ENCODE data around the gene CAMTA1.
A peak's percentile ranks its signal among the peaks of the same experiment; 100 is the strongest.

The CAMTA1 gene

GRCh38 chr1:7435276-7436055, 650.2 kb downstream of the CAMTA1 start:
- DNase-seq (ENCODE audit: low read depth): no peak

DNA sequence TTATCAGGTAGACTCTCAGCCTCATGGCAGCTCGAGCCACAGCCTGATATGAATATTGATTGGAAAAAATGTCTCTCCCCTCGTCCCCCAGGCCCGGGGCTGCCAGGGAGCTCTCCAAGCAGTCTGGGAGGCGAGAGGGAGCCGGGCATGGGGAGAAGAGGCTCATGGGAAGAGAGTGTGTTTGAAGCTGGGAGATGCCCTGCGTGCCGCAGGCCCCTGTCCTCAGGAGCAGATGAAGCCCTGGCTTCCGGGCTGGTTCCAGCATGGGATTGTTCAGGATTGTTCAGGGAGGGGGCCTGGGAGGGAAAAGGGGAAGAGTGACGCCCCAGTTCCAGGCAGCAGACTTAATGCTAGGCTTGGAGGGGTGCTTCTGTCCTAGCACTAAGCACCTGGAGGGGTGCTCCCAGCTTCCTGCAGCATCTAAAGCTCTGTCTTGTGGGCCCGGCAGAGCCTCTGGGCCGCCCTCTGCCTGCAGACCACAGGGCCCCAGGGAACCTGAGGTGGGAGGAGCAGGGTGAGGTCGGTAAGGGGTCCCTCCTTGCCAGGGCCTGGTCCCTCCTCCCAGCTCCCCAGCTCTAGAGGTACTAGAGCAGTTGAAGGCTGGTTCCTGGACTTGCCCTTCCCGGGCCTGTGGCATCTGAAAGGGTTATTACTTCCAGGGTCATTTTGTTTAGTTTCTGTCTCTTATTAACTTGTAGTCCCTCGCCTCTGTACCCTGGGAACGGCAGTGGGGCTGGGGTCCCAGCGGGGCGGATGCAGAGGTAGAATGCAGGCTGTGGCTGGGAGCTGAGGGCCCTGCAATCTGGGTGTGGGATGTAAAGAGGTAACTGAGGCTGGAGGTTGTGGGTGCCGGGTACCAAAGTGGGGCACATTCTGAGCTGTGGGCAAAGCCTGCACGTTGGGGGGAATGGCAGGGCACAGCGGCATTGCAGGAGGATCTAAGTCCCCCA, 651.1 kb downstream of the CAMTA1 start:
- DNase-seq (ENCODE audit: low read depth): no peak

DNA sequence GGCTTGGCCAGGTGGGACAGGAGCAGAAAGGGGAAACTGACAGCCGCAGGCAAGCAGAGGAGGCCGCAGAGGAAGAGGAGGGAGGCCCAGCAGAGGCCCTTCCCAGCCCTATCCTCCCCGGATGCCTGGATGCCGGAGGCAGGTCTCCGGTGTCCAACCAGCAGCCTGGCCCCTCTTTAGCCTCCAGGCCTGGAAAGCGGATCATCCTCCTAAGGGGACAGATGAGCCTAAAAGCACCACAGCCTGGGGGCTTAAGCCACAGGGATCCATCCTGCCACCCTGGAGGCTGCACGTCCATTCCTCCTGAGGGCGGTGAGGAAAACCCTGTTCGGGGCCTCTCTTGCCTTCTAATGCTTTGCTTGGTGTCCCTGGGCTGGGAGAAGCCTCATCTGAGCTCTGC, 651.8 kb downstream of the CAMTA1 start:
- DNase-seq (ENCODE audit: low read depth): no peak

DNA sequence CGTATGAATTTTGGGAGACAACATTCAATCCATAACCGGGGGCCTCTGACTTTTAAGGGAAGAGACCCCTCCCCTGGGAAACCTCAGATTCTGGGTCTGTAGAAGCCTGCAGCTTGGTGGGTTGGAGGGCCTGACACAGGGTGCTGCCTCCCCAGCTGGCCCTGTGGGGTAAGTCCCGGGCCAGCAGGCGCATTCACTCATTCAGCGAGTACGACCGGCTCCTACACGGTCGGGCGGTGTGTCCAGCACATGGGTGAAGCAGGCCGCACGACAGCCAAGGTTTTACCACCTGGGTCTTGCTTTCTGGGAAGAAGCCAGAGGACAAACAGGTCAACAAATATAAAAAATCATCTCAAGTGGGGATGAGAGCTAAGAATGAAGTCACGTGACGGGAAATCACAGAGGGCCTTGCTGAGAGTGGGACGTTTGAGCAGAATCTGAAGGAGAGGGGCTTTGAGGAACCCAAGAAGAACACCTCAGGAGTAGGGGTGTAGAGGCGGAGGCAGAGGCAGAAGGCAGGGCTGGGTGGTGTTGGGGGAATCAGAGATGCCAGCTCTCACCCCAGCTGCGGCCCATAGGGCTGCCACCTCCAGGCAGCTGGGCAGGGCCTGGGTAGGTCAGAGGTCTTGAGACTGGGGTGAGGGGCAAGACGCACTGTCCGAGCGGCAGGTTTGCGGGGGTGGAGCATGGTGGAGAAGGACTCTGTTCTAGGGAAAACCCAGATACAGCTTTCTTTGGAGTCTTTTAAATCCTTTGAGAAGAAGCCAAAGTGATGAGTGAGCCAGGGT, 652.5 kb downstream of the CAMTA1 start:
- DNase-seq (ENCODE audit: low read depth): no peak

DNA sequence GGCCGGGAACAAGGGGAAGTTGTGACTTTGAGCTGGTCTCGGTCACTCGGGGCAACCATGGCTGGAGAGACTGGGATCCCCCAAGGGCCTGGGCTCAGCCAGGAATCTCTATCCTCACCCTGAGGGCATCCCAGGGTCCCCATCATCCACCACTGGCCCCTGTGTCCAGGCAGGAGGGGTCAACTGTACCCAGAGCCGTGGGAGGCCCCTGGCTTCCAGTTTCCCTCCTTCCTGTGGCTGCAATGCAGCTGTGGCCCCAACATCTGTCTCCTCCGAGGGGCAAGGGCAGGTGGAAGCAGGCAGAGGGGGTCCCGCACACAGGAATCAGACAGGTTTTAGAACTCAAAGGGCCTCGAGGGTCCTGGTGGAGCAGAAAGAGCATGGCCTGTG, 653.1 kb downstream of the CAMTA1 start:
- no peak for DNase-seq (ENCODE audit: low read depth)

- no peak for DNase-seq (ENCODE audit: low read depth)
Observed at GRCh38 chr1:7438921-7439655, 653.8 kb downstream of the CAMTA1 start.

DNA sequence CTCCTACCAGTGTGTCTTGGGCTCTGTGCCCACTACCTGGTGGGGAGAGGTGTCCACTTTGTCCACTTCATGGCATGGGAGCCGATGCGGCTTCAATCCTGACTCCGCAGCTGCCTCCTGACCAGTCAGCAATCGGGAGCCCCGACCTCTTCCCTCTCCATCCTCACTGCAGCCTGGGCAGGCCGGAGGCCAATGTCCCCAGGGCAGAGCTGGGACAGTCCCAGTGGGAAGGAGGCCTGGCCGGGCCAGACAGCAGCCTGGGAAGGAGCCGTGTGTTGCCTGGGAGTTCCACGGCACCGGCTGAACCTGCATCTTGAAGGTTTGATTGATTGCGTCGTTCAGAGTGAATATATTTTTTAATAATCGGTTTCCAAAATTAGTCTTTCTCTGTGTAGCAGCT, 654.9 kb downstream of the CAMTA1 start:
- no peak for DNase-seq (ENCODE audit: low read depth)

DNA sequence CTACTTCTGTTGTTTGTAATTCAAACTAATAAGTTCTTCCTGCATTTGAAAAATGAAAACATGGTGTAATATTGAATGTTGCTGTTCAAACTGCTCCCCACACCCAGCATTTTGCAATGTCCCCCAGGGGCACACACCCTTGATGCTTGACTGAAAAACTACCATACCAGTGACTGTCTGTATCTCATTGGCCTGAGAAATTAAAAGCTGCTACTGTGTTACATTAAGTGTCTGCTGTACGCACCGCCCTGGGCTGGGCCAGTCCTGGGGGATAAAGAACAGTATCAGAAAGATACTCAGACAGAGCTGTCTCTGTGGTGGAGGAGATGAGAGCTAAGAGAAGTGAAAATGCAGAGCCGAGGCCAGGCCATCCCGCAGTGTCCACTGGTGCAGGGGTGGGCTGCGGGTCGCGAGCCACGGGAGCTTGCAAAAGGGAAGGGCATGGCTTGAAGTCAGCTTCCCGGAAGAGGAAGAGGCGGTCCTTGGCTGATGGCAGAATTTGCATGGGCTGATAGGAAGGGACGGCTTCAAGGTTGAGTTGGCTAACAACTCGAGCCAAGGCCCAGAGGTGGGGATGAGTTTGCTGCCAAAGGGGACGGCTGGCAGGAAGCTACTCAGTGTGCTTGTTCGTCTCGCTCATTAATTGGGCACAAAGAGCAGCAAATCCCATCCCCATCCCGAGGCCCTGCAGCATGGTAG, 656.0 kb downstream of the CAMTA1 start:
- no peak for DNase-seq (ENCODE audit: low read depth)

- DNase-seq (ENCODE audit: low read depth): no peak
Observed at GRCh38 chr1:7442036-7442435, 656.8 kb downstream of the CAMTA1 start.

- no peak for DNase-seq (ENCODE audit: low read depth)
Observed at GRCh38 chr1:7442918-7443317, 657.7 kb downstream of the CAMTA1 start.

DNA sequence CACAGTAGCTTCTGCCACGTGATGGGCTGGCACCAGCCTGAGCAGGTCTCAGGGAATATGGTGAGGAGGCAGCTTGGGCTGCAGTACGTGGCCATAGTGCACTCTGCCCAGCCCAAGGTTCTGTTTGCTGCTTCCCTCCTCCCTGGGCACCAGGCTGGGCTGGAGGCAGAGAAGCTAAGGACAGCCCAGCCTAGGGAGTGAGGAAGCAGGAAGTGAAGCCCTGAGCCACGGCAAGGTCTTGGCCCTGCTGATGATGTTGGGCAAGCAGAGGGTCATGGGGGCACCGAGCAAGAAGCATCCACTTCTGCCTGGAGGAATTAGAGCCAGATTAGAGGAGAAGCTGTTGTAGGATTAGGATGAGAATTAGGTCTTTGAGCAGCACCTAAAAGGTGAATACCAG, 659.1 kb downstream of the CAMTA1 start:
- DNase-seq (ENCODE audit: low read depth): no peak

- no peak for DNase-seq (ENCODE audit: low read depth)
Observed at GRCh38 chr1:7447093-7447492, 661.8 kb downstream of the CAMTA1 start.

- no peak for DNase-seq (ENCODE audit: low read depth)
Observed at GRCh38 chr1:7447736-7448135, 662.5 kb downstream of the CAMTA1 start.

DNA sequence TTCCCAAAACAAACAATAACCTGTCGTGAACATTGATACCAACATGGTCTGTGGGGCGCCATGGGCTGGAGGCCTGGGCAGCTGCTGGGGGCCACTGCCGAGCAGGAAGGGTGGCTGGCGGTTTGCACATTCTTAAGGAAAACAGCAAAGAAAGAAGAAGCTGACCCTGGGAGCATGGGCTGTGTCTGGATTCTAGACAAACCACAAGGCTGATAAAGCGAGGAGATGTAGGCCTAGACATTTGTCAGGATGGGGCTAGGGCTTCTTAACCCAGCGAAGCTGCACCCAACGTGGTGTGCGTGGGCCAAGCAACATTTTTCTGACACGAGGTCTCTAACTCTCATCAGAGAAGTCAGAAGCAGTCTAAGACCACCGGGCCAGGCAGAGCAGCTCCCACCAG, 663.7 kb downstream of the CAMTA1 start:
- no peak for DNase-seq (ENCODE audit: low read depth)

GRCh38 chr1:7449750-7450149, 664.5 kb downstream of the CAMTA1 start:
- DNase-seq (ENCODE audit: low read depth): no peak

DNA sequence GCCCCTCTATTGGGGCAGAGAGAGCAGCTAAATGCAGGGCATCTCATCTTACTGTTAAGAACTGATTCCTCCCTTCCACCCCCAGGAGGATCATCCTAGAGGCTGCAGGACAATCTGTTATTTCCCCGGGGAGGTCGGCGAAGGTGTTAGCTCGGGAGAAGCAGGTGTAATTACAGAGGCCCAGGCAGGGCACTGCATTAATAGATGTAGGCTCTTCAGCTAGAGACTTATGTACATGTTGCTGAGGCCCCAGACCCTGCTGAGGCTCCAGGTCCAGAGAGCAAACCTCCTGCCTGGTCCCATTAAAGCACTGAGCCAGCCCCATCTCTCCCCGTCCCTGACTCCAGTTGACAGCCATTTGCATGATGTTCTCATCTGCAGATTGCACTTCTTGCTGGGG, 665.6 kb downstream of the CAMTA1 start:
- DNase-seq (ENCODE audit: low read depth): no peak

DNA sequence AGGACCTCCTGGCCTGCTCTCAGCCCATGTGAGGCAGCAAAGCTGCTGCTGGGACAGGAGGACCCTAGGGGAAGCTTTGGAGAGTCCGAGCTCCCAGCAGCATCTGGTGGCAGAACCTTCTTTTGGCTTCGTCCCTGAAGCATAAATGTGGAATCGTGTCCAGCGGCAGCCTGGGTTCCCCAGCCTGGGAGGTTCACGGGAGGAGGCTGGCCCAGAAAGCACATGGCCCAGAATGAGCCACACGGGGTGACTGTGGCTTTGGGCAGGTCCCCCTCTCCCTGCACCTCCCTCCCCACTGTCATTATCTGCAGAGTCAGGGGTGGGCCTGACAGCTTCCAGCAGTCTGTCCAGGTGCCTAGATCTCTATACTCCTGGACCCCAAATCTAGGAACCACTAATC, 667.8 kb downstream of the CAMTA1 start:
- no peak for DNase-seq (ENCODE audit: low read depth)

GRCh38 chr1:7454052-7454815, 669.0 kb downstream of the CAMTA1 start:
- no peak for DNase-seq (ENCODE audit: low read depth)

DNA sequence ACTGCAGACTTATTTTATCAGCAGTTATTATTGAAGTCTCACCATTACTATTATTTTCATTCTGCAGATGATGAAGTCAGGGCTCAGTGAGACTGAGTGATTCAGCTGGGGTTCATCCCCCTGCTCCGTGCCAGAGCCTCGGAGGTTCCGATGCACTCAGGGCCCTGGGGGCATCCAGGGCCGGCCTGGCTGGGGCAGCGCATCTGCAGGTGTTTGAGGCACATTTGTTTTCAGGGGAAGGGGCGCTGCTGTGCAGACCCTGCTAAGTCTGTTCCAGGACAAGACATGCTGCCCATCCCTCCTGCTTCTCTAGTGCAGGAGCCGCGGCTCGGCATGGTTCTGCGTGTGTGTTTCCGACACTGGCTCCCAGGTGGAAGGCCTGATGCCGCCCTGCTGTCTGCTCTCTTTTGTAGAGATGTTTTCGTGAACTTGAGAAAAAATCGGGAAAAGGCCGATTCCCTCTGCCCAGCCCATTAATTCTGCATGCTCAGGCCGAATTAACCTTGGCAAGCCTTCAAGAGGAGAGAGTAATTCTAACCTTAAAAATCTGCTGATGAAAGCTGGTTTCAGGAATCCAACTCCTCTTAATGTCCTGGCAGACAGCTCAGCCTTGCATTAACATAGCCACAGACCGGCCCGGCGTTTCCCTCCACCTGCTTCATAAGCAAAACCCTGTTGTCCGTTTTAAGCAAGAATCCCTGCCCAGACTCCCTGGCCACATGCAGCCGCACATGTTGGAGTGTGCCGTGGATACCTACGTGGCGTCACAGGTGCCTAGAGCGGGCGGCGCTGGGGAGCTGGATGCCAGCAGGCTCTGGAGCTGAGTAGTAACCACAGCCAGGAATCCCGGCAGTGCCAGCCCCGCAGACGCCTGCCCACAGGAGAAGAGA, 669.9 kb downstream of the CAMTA1 start:
- DNase-seq (ENCODE audit: low read depth): peak; percentile 61
